H1 (cell line): ENCODE results near the gene PLA2G4A. TPM values are rescaled to one million over a fixed set of nuclear protein-coding genes. Genes with fewer than 3 reads are reported as not detected.

ENCODE experiments used
- CTCF ChIA-PET: fragments of 300-600 bp; sonication (Branson Sonifier 250); formaldehyde crosslinking; loops from one replicate; lab custom pipeline; 2021; ENCODE audit not compliant: partially characterized antibody; lab: Charles Lee
- POLR2A ChIA-PET: fragments of 300-600 bp; sonication (Branson Sonifier 250); formaldehyde crosslinking; loops from one replicate; lab custom pipeline; 2021; ENCODE audit warnings: inconsistent platforms; ENCODE audit not compliant: partially characterized antibody; lab: Charles Lee
- DNase-seq, 2 experiments: peaks; one replicate each; pipeline versions ENCODE4 v3.0.0 to v3.0.0-alpha.2; 2010 to 2022; ENCODE audit warnings: low spot score in 2 of 2, low read depth in 1 of 2, mixed read lengths in 1 of 2
- FAIRE-seq: peaks from 2 replicates; lab custom pipeline; 2011; peaks lifted over from hg19 to GRCh38; lab: Jason Lieb, UNC
- H2AFZ ChIP-seq: 2 replicates; pipeline ENCODE4 v1.8.1; 2012; ENCODE audit warnings: low read length, inconsistent platforms
- H2AK5ac ChIP-seq: 2 replicates; pipeline ENCODE4 v1.6.1; 2013; ENCODE audit warnings: low read depth, low read length
- H2BK120ac ChIP-seq: replicated peaks from 2 replicates; pipeline ENCODE3; 2013; ENCODE audit warnings: low read depth, low read length, inconsistent platforms
- H2BK12ac ChIP-seq: 2 replicates; pipeline ENCODE4 v1.6.1; 2013; ENCODE audit warnings: low read depth, low read length
- H2BK15ac ChIP-seq: 2 replicates; pipeline ENCODE4 v1.6.1; 2013; ENCODE audit warnings: low read length
- H2BK20ac ChIP-seq: 2 replicates; pipeline ENCODE4 v1.6.1; 2013; ENCODE audit warnings: low read length
- H2BK5ac ChIP-seq: 2 replicates; pipeline ENCODE4 v1.6.1; 2013; ENCODE audit warnings: low read depth, low read length
- H3K14ac ChIP-seq: 2 replicates; pipeline ENCODE4 v1.6.1; 2013; ENCODE audit warnings: inconsistent platforms; ENCODE audit not compliant: insufficient read length
- H3K18ac ChIP-seq: 2 replicates; pipeline ENCODE4 v1.6.1; 2013; ENCODE audit warnings: low read length; ENCODE audit errors: extremely low read depth
- H3K23ac ChIP-seq: 2 replicates; pipeline ENCODE4 v1.6.1; 2013; ENCODE audit warnings: inconsistent platforms; ENCODE audit not compliant: insufficient read length
- H3K23me2 ChIP-seq: 2 replicates; pipeline ENCODE4 v1.6.1; 2013; ENCODE audit warnings: low read depth, low read length
- H3K27ac ChIP-seq: 2 replicates; pipeline ENCODE4 v1.6.1; 2011; ENCODE audit warnings: low read depth, low read length, inconsistent platforms
- H3K27me3 ChIP-seq, 4 experiments: replicated peaks in 1 of 4; 1 replicate in 1 of 4; 2 replicates in 3 of 4; pipeline versions ENCODE4 v1.6.1 to v1.8.1; 2011 to 2013; ENCODE audit warnings: low read length in 3 of 4, mild to moderate bottlenecking in 3 of 4, inconsistent platforms in 2 of 4, mixed read lengths in 2 of 4, moderate library complexity in 1 of 4; ENCODE audit not compliant: control insufficient read depth in 3 of 4, insufficient read depth in 3 of 4; ENCODE audit errors: extremely low read depth in 1 of 4
- H3K36me3 ChIP-seq, 4 experiments: 2 replicates each; pipeline versions ENCODE4 v1.6.1 to v1.8.1; 2011 to 2013; ENCODE audit warnings: mild to moderate bottlenecking in 4 of 4, low read length in 3 of 4, moderate library complexity in 2 of 4, control low read depth in 1 of 4, inconsistent platforms in 1 of 4; ENCODE audit not compliant: insufficient read depth in 4 of 4, control insufficient read depth in 2 of 4
- H3K4ac ChIP-seq: replicated peaks from 2 replicates; pipeline ENCODE3; 2013; ENCODE audit warnings: low read length, low read depth, mixed read lengths, inconsistent platforms; ENCODE audit not compliant: insufficient read length
- H3K4me1 ChIP-seq, 4 experiments: replicated peaks in 1 of 4; 1 replicate in 1 of 4; 2 replicates in 3 of 4; pipeline versions ENCODE4 v1.6.1 to v1.8.1; 2011 to 2013; ENCODE audit warnings: low read length in 3 of 4, inconsistent platforms in 2 of 4, mixed read lengths in 1 of 4; ENCODE audit not compliant: insufficient read depth in 4 of 4, control insufficient read depth in 3 of 4
- H3K4me2 ChIP-seq, 2 experiments: 2 replicates each; pipeline versions ENCODE4 v1.6.1 to v1.8.1; 2011 to 2013; ENCODE audit warnings: low read depth in 2 of 2, low read length in 2 of 2, control low read depth in 1 of 2, inconsistent platforms in 1 of 2, mild to moderate bottlenecking in 1 of 2; ENCODE audit not compliant: insufficient read depth in 1 of 2
- H3K4me3 ChIP-seq, 4 experiments: fragments of 200-600, 300-600 bp in 1 of 4; sonication (generic), shearing (Covaris generic), sonication (Bioruptor Twin) in 1 of 4; 2 replicates each; pipeline versions ENCODE4 v1.5.1 to v1.8.1; 2011 to 2016; ENCODE audit warnings: low read length in 4 of 4, low read depth in 3 of 4, control low read depth in 2 of 4, inconsistent platforms in 2 of 4, mild to moderate bottlenecking in 2 of 4, mixed read lengths in 1 of 4, moderate library complexity in 1 of 4; ENCODE audit not compliant: insufficient read depth in 2 of 4; ENCODE audit errors: extremely low read depth in 1 of 4
- H3K56ac ChIP-seq: replicated peaks from 2 replicates; pipeline ENCODE3; 2013; ENCODE audit warnings: low read depth, mild to moderate bottlenecking, mixed read lengths, low read length, inconsistent platforms; ENCODE audit not compliant: insufficient read length
- H3K79me1 ChIP-seq: 2 replicates; pipeline ENCODE4 v1.6.1; 2013; ENCODE audit warnings: low read depth, low read length, control low read depth
- H3K79me2 ChIP-seq, 2 experiments: 2 replicates each; pipeline versions ENCODE4 v1.6.1 to v1.8.1; 2012 to 2013; ENCODE audit warnings: low read length in 2 of 2, mild to moderate bottlenecking in 2 of 2, inconsistent platforms in 1 of 2; ENCODE audit not compliant: insufficient read depth in 2 of 2, control insufficient read depth in 1 of 2
- H3K9ac ChIP-seq, 4 experiments: replicated peaks in 1 of 4; 1 replicate in 1 of 4; 2 replicates in 3 of 4; pipeline versions ENCODE4 v1.6.1 to v1.8.1; 2011 to 2013; ENCODE audit warnings: low read depth in 3 of 4, low read length in 3 of 4, control low read depth in 2 of 4, mild to moderate bottlenecking in 2 of 4, moderate library complexity in 2 of 4, inconsistent platforms in 1 of 4; ENCODE audit errors: extremely low read depth in 1 of 4
- H3K9me3 ChIP-seq, 2 experiments: 2 replicates each; pipeline versions ENCODE4 v1.6.1 to v1.8.1; 2012 to 2013; ENCODE audit warnings: mild to moderate bottlenecking in 2 of 2, moderate library complexity in 2 of 2, control low read depth in 1 of 2, inconsistent platforms in 1 of 2, low read depth in 1 of 2, low read length in 1 of 2, mixed read lengths in 1 of 2; ENCODE audit not compliant: insufficient read depth in 2 of 2
- H4K20me1 ChIP-seq, 2 experiments: replicated peaks in 1 of 2; 2 replicates each; pipeline versions ENCODE3 to v1.8.1; 2011 to 2013; ENCODE audit warnings: inconsistent platforms in 2 of 2, low read length in 2 of 2, mild to moderate bottlenecking in 1 of 2; ENCODE audit not compliant: insufficient read depth in 2 of 2, control insufficient read depth in 1 of 2
- H4K5ac ChIP-seq: 2 replicates; pipeline ENCODE4 v1.6.1; 2013; ENCODE audit warnings: low read length, low read depth, mixed read lengths, inconsistent platforms; ENCODE audit not compliant: insufficient read length
- H4K8ac ChIP-seq: 2 replicates; pipeline ENCODE4 v1.8.0; 2013; ENCODE audit warnings: mild to moderate bottlenecking, moderate library complexity, low read length, inconsistent platforms; ENCODE audit not compliant: insufficient read depth; ENCODE audit errors: extremely low read depth
- H4K91ac ChIP-seq: replicated peaks from 2 replicates; pipeline ENCODE3; 2013; ENCODE audit warnings: low read length, mixed read lengths, inconsistent platforms; ENCODE audit not compliant: insufficient read length
- BRCA1 ChIP-seq: IDR thresholded peaks from 2 replicates; pipeline ENCODE4 v1.6.1; 2012; ENCODE audit warnings: low read depth, low read length, improper control_type of control experiment
- EZH2 ChIP-seq: fragments of 200-600 bp; sonication (generic); IDR thresholded peaks from 2 replicates; pipeline ENCODE4 v1.7.1; 2012; ENCODE audit warnings: low read depth, mild to moderate bottlenecking, moderate library complexity, low read length, inconsistent platforms; ENCODE audit not compliant: severe bottlenecking
- KDM1A ChIP-seq: fragments of 200-600, 300-600 bp; sonication (generic); IDR thresholded peaks from 2 replicates; pipeline ENCODE4 v1.7.1; 2016; ENCODE audit warnings: mild to moderate bottlenecking, low read length, borderline replicate concordance
- POLR2A ChIP-seq, 2 experiments: IDR thresholded peaks; 1 replicate in 1 of 2; 2 replicates in 1 of 2; pipeline ENCODE4 v1.6.1; 2011; ENCODE audit warnings: low read depth in 2 of 2, low read length in 2 of 2, mild to moderate bottlenecking in 2 of 2; ENCODE audit errors: control extremely low read depth in 1 of 2
- SAP30 ChIP-seq: fragments of 300-600 bp; sonication (generic); IDR thresholded peaks from 2 replicates; pipeline ENCODE4 v1.7.1; 2012; ENCODE audit warnings: low read length, moderate library complexity, mild to moderate bottlenecking, inconsistent platforms; ENCODE audit not compliant: insufficient read depth, insufficient replicate concordance
- TAF7 ChIP-seq: optimal IDR thresholded peaks from 2 replicates; pipeline ENCODE3; 2011; ENCODE audit warnings: low read depth, mild to moderate bottlenecking, inconsistent platforms, low read length, moderate library complexity, borderline replicate concordance
- WGBS, 2 experiments: shearing (Covaris generic) in 1 of 2; methylation state at CpG; one replicate each; pipeline versions ENCODE4 v1.1.6 to v1.1.7; 2013 to 2015; ENCODE audit warnings: low lambda C conversion rate in 2 of 2, mixed read lengths in 2 of 2, inconsistent platforms in 1 of 2, low coverage in 1 of 2, missing lambda C conversion rate in 1 of 2; ENCODE audit not compliant: insufficient replicate concordance in 2 of 2, insufficient coverage in 1 of 2, insufficient read length in 1 of 2; ENCODE audit errors: extremely low coverage in 1 of 2, missing lambda C conversion rate in 1 of 2; 5-methylcytosine and 5-hydroxymethylcytosine counted together
- polyA plus RNA-seq, 7 experiments: library from polyadenylated mRNA; depleted of rRNA in 3 of 7; stranded (reverse) in 5 of 7; unstranded in 2 of 7; fragments of >200 nt in 5 of 7; fragments of 200-250 nt in 2 of 7; gene quantifications; 1 replicate in 5 of 7; 2 replicates in 1 of 7; 4 replicates in 1 of 7; pipeline versions ENCODE4 v1.2.1 to v1.2.3, GENCODE V29; 2011 to 2013; ENCODE audit warnings: missing spikeins in 2 of 7, mixed read lengths in 2 of 7
- total RNA-seq: library from RNA; stranded (reverse); fragmentation: NEBNext Ultra II Directional; extraction: Animal tissue kit (Norgen Biotek cat#: 25700); gene quantifications from 2 replicates; pipeline ENCODE4 v1.2.1, GENCODE V29; 2021
- TF ChIP-seq, protein P1 (sequence below): IDR thresholded peaks from 2 replicates; pipeline ENCODE4 v1.6.1; 2012; ENCODE audit warnings: low read length, inconsistent platforms
- TF ChIP-seq, protein P2 (sequence below): IDR thresholded peaks from 2 replicates; pipeline ENCODE4 v1.6.1; 2012; ENCODE audit warnings: inconsistent platforms

PLA2G4A gene
- total and polyA plus RNA-seq, 2 of the 8 experiments (the other 6 are each of a cell fraction or from before 2014, with no cell fraction given), result 0.63 to 1.4 TPM

DNA sequence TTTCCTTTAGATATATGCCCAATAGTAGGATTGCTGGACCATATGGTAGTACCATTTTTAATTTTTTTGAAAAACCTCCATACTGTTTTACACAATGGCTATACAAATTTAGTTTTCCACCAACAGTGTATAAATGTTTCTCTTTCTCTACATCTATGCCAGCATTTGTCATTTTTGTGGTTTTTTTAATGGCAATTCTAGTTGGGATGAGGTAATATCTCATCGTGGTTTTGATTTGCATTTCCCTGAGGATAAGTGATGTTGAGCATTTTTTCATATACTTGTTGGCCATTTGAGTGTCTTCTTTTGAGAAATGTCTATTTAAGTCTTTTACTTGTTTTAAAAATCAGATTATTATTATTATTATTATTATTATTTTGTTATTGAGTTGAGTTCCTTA lies 35.5 kb downstream of the PLA2G4A start:
- no peak overlapping the region for H3K23ac ChIP-seq
- no peak overlapping the region for H2AK5ac ChIP-seq
- H4K91ac ChIP-seq, result no peak overlapping the region
- H3K18ac ChIP-seq, result no peak overlapping the region
- H2BK120ac ChIP-seq, result no peak overlapping the region
- no peaks in the 10 kb centered on the region for H3K9me3 ChIP-seq
- H3K4me2 ChIP-seq, result no peak overlapping the region
- ChIA-PET CTCF (interaction anchor here (0.7 kb wide), 1 partner anchor 145 kb away, joined by 4 read pairs; no protein-coding TSS in a partner anchor), POLR2A (no interaction called here)
- no peak for DNase-seq
- no peak overlapping the region for H3K4me3 ChIP-seq
- no peak overlapping the region for H2BK5ac ChIP-seq
- H3K23me2 ChIP-seq, result no peaks in the 10 kb centered on the region
- no peaks in the 10 kb centered on the region for H4K20me1 ChIP-seq
- no peaks in the 10 kb centered on the region for H3K36me3 ChIP-seq
- H3K9ac ChIP-seq, result no peak overlapping the region
- H2BK20ac ChIP-seq, result no peak overlapping the region
- H3K14ac ChIP-seq, result no peak overlapping the region
- H2AFZ ChIP-seq, result no peak overlapping the region
- no peak overlapping the region for H2BK12ac ChIP-seq
- H3K79me2 ChIP-seq, result no peaks in the 10 kb centered on the region
- FAIRE-seq, result no peak
- 91% methylated on average over 1 of the region's 1 CpG; no CpG with 5 or more reads in 1 of the 2 experiments for WGBS, 2 experiments
- H3K56ac ChIP-seq, result no peak overlapping the region
- H4K5ac ChIP-seq, result no peak overlapping the region
- H3K4ac ChIP-seq, result no peak overlapping the region
- no peaks in the 10 kb centered on the region for H3K79me1 ChIP-seq
- no peak overlapping the region for H3K27ac ChIP-seq
- H4K8ac ChIP-seq, result no peak overlapping the region
- H3K27me3 ChIP-seq, result no peaks in the 10 kb centered on the region
- H2BK15ac ChIP-seq, result no peak overlapping the region
- no peaks in the 10 kb centered on the region for H3K4me1 ChIP-seq
- TF ChIP-seq, protein P1, sequence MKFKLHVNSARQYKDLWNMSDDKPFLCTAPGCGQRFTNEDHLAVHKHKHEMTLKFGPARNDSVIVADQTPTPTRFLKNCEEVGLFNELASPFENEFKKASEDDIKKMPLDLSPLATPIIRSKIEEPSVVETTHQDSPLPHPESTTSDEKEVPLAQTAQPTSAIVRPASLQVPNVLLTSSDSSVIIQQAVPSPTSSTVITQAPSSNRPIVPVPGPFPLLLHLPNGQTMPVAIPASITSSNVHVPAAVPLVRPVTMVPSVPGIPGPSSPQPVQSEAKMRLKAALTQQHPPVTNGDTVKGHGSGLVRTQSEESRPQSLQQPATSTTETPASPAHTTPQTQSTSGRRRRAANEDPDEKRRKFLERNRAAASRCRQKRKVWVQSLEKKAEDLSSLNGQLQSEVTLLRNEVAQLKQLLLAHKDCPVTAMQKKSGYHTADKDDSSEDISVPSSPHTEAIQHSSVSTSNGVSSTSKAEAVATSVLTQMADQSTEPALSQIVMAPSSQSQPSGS, result no peak
- no peak for TF ChIP-seq EZH2
- TF ChIP-seq TAF7, result no peak
- TF ChIP-seq, protein P2, sequence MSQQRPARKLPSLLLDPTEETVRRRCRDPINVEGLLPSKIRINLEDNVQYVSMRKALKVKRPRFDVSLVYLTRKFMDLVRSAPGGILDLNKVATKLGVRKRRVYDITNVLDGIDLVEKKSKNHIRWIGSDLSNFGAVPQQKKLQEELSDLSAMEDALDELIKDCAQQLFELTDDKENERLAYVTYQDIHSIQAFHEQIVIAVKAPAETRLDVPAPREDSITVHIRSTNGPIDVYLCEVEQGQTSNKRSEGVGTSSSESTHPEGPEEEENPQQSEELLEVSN, result no peak
- no peak for TF ChIP-seq POLR2A (IDR thresholded peaks at IDR 0.05; ENCODE audit: control extremely low read depth in 1 of 2, low read depth in 2 of 2, low read length in 2 of 2)
- TF ChIP-seq BRCA1, result no peak
- no peak for TF ChIP-seq KDM1A
- TF ChIP-seq SAP30, result no peak
